Measurements from ENCODE around the gene PSME3IP1.

Gene PSME3IP1

DNA sequence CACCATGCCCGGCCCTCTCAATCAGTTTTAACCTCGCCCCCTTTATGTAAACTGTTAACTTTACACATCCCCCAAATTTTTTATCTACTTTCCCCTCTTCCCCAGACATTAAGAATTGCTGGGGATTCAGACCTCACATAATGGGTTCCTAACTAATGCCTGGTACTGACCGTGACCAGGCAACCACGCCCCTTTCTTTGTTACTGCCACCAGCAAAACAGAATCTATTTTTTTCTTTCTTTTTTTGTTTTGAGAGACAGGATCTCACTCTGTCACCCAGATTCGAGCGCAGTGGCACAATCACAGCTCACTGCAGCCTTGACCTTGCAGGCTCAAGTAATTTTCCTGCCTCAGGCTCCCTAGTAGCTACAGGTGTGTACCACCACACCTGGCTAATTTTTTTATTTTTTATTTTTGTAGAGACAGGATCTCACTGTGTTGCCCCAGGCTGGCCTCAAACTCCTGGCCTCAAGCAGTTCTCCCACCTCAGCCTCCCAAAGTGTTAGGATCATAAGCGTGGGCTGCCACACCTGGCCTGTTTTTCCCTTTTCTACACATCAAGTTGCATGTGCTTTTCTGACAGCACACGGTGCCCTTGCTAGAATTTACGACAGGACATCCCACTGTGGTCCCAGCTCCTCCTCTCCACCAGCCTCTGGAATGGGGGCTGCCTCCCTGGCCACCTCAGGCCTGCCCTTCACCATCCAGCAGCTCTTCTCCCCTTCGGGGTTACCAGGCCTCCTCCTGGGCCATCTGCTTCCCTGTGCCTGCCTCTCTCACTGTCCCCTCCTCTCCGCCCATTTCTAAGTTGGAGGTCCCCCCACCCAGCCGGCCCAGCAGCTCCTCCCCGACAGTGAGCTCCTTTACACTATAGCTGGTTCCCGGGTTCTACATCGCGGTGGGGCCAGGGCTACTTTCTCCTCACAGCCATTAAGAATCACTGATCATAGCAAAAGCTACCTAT, 82.7 kb downstream of the PSME3IP1 start:
- TF ChIP-seq, protein P1, sequence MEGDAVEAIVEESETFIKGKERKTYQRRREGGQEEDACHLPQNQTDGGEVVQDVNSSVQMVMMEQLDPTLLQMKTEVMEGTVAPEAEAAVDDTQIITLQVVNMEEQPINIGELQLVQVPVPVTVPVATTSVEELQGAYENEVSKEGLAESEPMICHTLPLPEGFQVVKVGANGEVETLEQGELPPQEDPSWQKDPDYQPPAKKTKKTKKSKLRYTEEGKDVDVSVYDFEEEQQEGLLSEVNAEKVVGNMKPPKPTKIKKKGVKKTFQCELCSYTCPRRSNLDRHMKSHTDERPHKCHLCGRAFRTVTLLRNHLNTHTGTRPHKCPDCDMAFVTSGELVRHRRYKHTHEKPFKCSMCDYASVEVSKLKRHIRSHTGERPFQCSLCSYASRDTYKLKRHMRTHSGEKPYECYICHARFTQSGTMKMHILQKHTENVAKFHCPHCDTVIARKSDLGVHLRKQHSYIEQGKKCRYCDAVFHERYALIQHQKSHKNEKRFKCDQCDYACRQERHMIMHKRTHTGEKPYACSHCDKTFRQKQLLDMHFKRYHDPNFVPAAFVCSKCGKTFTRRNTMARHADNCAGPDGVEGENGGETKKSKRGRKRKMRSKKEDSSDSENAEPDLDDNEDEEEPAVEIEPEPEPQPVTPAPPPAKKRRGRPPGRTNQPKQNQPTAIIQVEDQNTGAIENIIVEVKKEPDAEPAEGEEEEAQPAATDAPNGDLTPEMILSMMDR (IDR thresholded peaks at IDR 0.05; ENCODE audit: low read depth, low read length, missing control alignments), result no peak
- no peak for DNase-seq (ENCODE audit: extremely low read depth, low read depth)
- H3K4me3 ChIP-seq (replicated peaks; ENCODE audit: low read depth, low read length), result no peak overlapping the region

Data from HFF-Myc (cell line).